IMR-90 (cell line): ENCODE measurements around the gene THSD7B. TPM values are rescaled to one million over a fixed set of nuclear protein-coding genes. Genes with fewer than 3 reads are reported as not detected.

ENCODE experiments used
- ATAC-seq: fragments of 200-7000 bp; cut with Tn5 transposase; 2 replicates; pipeline ENCODE4 v1.9.1; 2020; ENCODE audit warnings: low read depth, mild to moderate bottlenecking, moderate library complexity
- BruUV-seq: library from RNA; stranded (reverse); fragments of 400-500 nt; replicated peaks from 2 replicates; lab custom pipeline; 2021; lab: Mats Ljungman, UMichigan
- CTCF ChIA-PET: fragments of 300-600 bp; formaldehyde crosslinking; extraction: SDS; loops from one replicate; lab custom pipeline; 2021; ENCODE audit warnings: antibody characterized with exemption; lab: Yijun Ruan, JAX
- POLR2A ChIA-PET: fragments of 300-600 bp; sonication (Branson Sonifier 250); formaldehyde crosslinking; loops from one replicate; lab custom pipeline; 2022; ENCODE audit warnings: antibody characterized with exemption; ENCODE audit not compliant: unreplicated experiment; lab: Charles Lee
- DNase-seq: peaks from one replicate; pipeline ENCODE4 v3.0.0; 2013
- H2AFZ ChIP-seq: replicated peaks from 2 replicates; pipeline ENCODE3; 2013; ENCODE audit warnings: low read length, mild to moderate bottlenecking; ENCODE audit not compliant: poor library complexity
- H2AK5ac ChIP-seq: 2 replicates; pipeline ENCODE4 v1.6.1; 2013; ENCODE audit warnings: low read depth, low read length, inconsistent platforms
- H2AK9ac ChIP-seq: replicated peaks from 2 replicates; pipeline ENCODE3; 2013; ENCODE audit warnings: mild to moderate bottlenecking, low read depth, low read length, moderate library complexity; ENCODE audit not compliant: poor library complexity
- H2BK120ac ChIP-seq: 2 replicates; pipeline ENCODE4 v1.6.1; 2013; ENCODE audit warnings: low read depth, low read length, inconsistent platforms
- H2BK15ac ChIP-seq: 3 replicates; pipeline ENCODE4 v1.6.1; 2013; ENCODE audit warnings: low read depth, low read length, inconsistent platforms
- H2BK20ac ChIP-seq: 2 replicates; pipeline ENCODE4 v1.6.1; 2013; ENCODE audit warnings: low read depth, mild to moderate bottlenecking, inconsistent platforms, low read length, moderate library complexity
- H2BK5ac ChIP-seq: 2 replicates; pipeline ENCODE4 v1.6.1; 2013; ENCODE audit warnings: mild to moderate bottlenecking, low read depth, low read length, inconsistent platforms; ENCODE audit not compliant: poor library complexity, severe bottlenecking
- H3K14ac ChIP-seq: replicated peaks from 2 replicates; pipeline ENCODE4 v1.6.1; 2013; ENCODE audit warnings: low read depth, low read length, inconsistent platforms
- H3K18ac ChIP-seq: 2 replicates; pipeline ENCODE4 v1.6.1; 2013; ENCODE audit warnings: low read depth, low read length, control low read depth
- H3K23ac ChIP-seq: 2 replicates; pipeline ENCODE4 v1.6.1; 2013; ENCODE audit warnings: low read depth, low read length, inconsistent platforms
- H3K27ac ChIP-seq: 2 replicates; pipeline ENCODE4 v1.5.1; 2013; ENCODE audit warnings: mild to moderate bottlenecking, control low read depth, low read length; ENCODE audit not compliant: insufficient read depth
- H3K27me3 ChIP-seq: 2 replicates; pipeline ENCODE4 v1.6.1; 2013; ENCODE audit warnings: low read length; ENCODE audit not compliant: control insufficient read depth, insufficient read depth
- H3K36me3 ChIP-seq: 2 replicates; pipeline ENCODE4 v1.6.1; 2013; ENCODE audit warnings: low read length, mixed read lengths; ENCODE audit not compliant: control insufficient read depth, insufficient read depth
- H3K4ac ChIP-seq: 2 replicates; pipeline ENCODE4 v1.6.1; 2013; ENCODE audit warnings: low read depth, low read length, inconsistent platforms
- H3K4me1 ChIP-seq: 2 replicates; pipeline ENCODE4 v1.6.1; 2013; ENCODE audit warnings: low read length, mixed read lengths; ENCODE audit not compliant: control insufficient read depth, insufficient read depth
- H3K4me2 ChIP-seq: 2 replicates; pipeline ENCODE4 v1.6.1; 2013; ENCODE audit warnings: low read depth, mild to moderate bottlenecking, control low read depth, low read length, moderate library complexity
- H3K4me3 ChIP-seq: 2 replicates; pipeline ENCODE4 v1.5.1; 2013; ENCODE audit warnings: low read depth, mild to moderate bottlenecking, control low read depth, low read length, moderate library complexity; ENCODE audit not compliant: insufficient read depth
- H3K56ac ChIP-seq: 2 replicates; pipeline ENCODE4 v1.6.1; 2013; ENCODE audit warnings: low read length, inconsistent platforms; ENCODE audit not compliant: insufficient read depth; ENCODE audit errors: extremely low read depth
- H3K79me1 ChIP-seq, 2 experiments: 2 replicates each; pipeline ENCODE4 v1.6.1; 2013; ENCODE audit warnings: low read length in 2 of 2, inconsistent platforms in 1 of 2, low read depth in 1 of 2
- H3K9ac ChIP-seq: 2 replicates; pipeline ENCODE4 v1.6.1; 2013; ENCODE audit warnings: low read depth, low read length, control low read depth
- H3K9me1 ChIP-seq: 2 replicates; pipeline ENCODE4 v1.6.1; 2013; ENCODE audit warnings: low read length, inconsistent platforms; ENCODE audit not compliant: insufficient read depth
- H3K9me3 ChIP-seq: 2 replicates; pipeline ENCODE4 v1.6.1; 2013; ENCODE audit warnings: low read length; ENCODE audit not compliant: control insufficient read depth, insufficient read depth
- H4K20me1 ChIP-seq: 2 replicates; pipeline ENCODE4 v1.6.1; 2013; ENCODE audit warnings: low read length, inconsistent platforms; ENCODE audit not compliant: insufficient read depth
- H4K5ac ChIP-seq: 2 replicates; pipeline ENCODE4 v1.6.1; 2013; ENCODE audit warnings: mild to moderate bottlenecking, low read depth, low read length, control low read depth
- H4K8ac ChIP-seq, 2 experiments: 2 replicates each; pipeline ENCODE4 v1.6.1; 2013; ENCODE audit warnings: low read depth in 2 of 2, low read length in 2 of 2, control low read depth in 1 of 2, inconsistent platforms in 1 of 2
- H4K91ac ChIP-seq: 2 replicates; pipeline ENCODE4 v1.6.1; 2013; ENCODE audit warnings: low read depth, low read length, inconsistent platforms; ENCODE audit not compliant: insufficient read depth
- FOS ChIP-seq: fragments of 150-350 bp; IDR thresholded peaks from 2 replicates; pipeline ENCODE4 v1.6.1; 2016; ENCODE audit warnings: low read depth, low read length
- MAZ ChIP-seq: IDR thresholded peaks from 2 replicates; pipeline ENCODE4 v1.6.1; 2012; ENCODE audit warnings: low read depth, mild to moderate bottlenecking, low read length, improper control_type of control experiment, moderate library complexity, borderline replicate concordance
- RFX5 ChIP-seq: IDR thresholded peaks from 2 replicates; pipeline ENCODE4 v1.8.0; 2012; ENCODE audit warnings: low read depth, mild to moderate bottlenecking, low read length, moderate library complexity
- WGBS, 2 experiments: methylation state at CpG; one replicate each; pipeline versions ENCODE4 v1.1.5 to v1.1.7; 2013; ENCODE audit warnings: missing lambda C conversion rate in 2 of 2; ENCODE audit not compliant: insufficient read length in 1 of 2; ENCODE audit errors: extremely low coverage in 2 of 2; 5-methylcytosine and 5-hydroxymethylcytosine counted together
- dilution Hi-C: fragments of 300-500 bp; cut with HindIII; formaldehyde crosslinking; loops from one replicate; pipeline ENCODE4 v1.14.3; 2018; ENCODE audit warnings: low sequenced_read_pairs; ENCODE audit not compliant: unreplicated experiment
- in situ Hi-C: fragments of 300-500 bp; cut with MboI; formaldehyde crosslinking; loops from 3 replicates; pipeline ENCODE4 v1.14.3; 2019; ENCODE audit warnings: low sequenced_read_pairs, inconsistent platforms, mixed read lengths
- intact Hi-C: fragments of 100-400 bp; cut with micrococcal nuclease; formaldehyde crosslinking; loops from 2 replicates; pipeline ENCODE4 v1.10.0; 2022
- polyA plus RNA-seq, 3 experiments: library from polyadenylated mRNA; depleted of rRNA; stranded (reverse); fragments of >200 nt; gene quantifications; 2 replicates each; pipeline ENCODE4 v1.2.3, GENCODE V29; 2012; ENCODE audit warnings: low replicate concordance in 1 of 3
- total RNA-seq: library from RNA; depleted of rRNA; stranded (reverse); fragments of >200 nt; gene quantifications from 2 replicates; pipeline ENCODE4 v1.2.3, GENCODE V29; 2012
- TF ChIP-seq, protein P1 (sequence below): fragments of 150-350 bp; IDR thresholded peaks from 2 replicates; pipeline ENCODE4 v1.6.1; 2016; ENCODE audit warnings: low read depth, mild to moderate bottlenecking, low read length, moderate library complexity, borderline replicate concordance
- TF ChIP-seq, protein P2 (sequence below): conservative IDR thresholded peaks from 2 replicates; pipeline ENCODE4 v1.5.1; 2012; ENCODE audit warnings: mild to moderate bottlenecking, low read depth, low read length, improper control_type of control experiment

THSD7B gene
- total and polyA plus RNA-seq, 2 of the 4 experiments (the other 2 are of a cell fraction) = not detected

DNA sequence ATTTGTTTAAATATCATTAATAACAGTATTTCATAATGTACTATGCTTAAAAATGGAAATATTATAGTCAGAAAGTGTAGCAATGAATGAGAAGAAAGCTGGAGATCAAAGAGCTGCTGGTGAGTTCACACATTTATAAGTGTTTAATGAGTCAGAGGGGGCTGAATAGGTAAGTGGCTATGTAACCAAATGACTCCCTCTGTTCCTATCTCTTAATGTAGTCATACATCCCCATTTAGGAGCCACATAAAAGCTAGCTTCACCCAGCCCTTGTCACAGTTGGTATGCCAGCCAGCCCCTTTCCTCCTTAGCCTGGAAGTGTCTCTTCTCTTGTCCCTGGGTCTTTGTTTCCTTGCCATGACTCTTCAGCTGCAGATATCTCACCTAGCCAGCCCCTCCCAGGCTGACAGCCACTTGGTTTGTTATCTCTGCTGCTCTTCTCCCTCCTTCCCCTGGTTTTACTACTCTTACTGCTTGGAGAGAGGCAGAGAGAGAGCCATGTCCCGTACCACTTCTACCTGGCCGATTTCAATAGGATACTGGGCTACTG is 760.4 kb downstream of the THSD7B start:
- Histone ChIP-seq H2AK5ac (no peak overlapping the region), H2AK9ac (no peak overlapping the region), H4K8ac (no peak overlapping the region), H3K4ac (no peak overlapping the region), H3K9ac (no peak overlapping the region), H2BK20ac (no peak overlapping the region), H4K91ac (no peak overlapping the region), H3K23ac (no peak overlapping the region), H3K27me3 (no peaks in the 10 kb centered on the region), H3K79me1 (no peaks in the 10 kb centered on the region), H3K36me3 (no peaks in the 10 kb centered on the region), H2AFZ (no peak overlapping the region), H4K5ac (no peak overlapping the region), H3K4me1 (no peaks in the 10 kb centered on the region), H3K18ac (no peak overlapping the region), H3K9me1 (no peaks in the 10 kb centered on the region), H3K4me3 (no peak overlapping the region), H3K9me3 (peaks cover 3% of the 10 kb centered on the region; the same call in 1 of the 2 replicates), H3K56ac (no peak overlapping the region), H3K4me2 (no peak overlapping the region), H2BK120ac (no peak overlapping the region), H3K14ac (no peak overlapping the region), H4K20me1 (no peaks in the 10 kb centered on the region), H3K27ac (no peak overlapping the region), H2BK5ac (no peak overlapping the region), H2BK15ac (no peak overlapping the region)
- intact Hi-C loops = no loop called here
- TF ChIP-seq, protein P1, sequence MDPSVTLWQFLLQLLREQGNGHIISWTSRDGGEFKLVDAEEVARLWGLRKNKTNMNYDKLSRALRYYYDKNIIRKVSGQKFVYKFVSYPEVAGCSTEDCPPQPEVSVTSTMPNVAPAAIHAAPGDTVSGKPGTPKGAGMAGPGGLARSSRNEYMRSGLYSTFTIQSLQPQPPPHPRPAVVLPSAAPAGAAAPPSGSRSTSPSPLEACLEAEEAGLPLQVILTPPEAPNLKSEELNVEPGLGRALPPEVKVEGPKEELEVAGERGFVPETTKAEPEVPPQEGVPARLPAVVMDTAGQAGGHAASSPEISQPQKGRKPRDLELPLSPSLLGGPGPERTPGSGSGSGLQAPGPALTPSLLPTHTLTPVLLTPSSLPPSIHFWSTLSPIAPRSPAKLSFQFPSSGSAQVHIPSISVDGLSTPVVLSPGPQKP = no peak
- TF ChIP-seq MAZ = no peak
- TF ChIP-seq RFX5 = no peak
- TF ChIP-seq, protein P2, sequence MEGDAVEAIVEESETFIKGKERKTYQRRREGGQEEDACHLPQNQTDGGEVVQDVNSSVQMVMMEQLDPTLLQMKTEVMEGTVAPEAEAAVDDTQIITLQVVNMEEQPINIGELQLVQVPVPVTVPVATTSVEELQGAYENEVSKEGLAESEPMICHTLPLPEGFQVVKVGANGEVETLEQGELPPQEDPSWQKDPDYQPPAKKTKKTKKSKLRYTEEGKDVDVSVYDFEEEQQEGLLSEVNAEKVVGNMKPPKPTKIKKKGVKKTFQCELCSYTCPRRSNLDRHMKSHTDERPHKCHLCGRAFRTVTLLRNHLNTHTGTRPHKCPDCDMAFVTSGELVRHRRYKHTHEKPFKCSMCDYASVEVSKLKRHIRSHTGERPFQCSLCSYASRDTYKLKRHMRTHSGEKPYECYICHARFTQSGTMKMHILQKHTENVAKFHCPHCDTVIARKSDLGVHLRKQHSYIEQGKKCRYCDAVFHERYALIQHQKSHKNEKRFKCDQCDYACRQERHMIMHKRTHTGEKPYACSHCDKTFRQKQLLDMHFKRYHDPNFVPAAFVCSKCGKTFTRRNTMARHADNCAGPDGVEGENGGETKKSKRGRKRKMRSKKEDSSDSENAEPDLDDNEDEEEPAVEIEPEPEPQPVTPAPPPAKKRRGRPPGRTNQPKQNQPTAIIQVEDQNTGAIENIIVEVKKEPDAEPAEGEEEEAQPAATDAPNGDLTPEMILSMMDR = no peak
- TF ChIP-seq FOS = no peak
- in situ Hi-C loops = no loop called here
- ChIA-PET CTCF (no interaction called here), POLR2A (no interaction called here)
- no TSS peak for BruUV-seq
- DNase-seq (no peak), ATAC-seq (no peak)
- dilution Hi-C loops = no loop called here
- no CpG with 5 or more reads among the region's 2 CpGs for WGBS, 2 experiments
